Natural killer cell (primary cell): ENCODE measurements around the gene SOX9. TPM values are rescaled to one million over a fixed set of nuclear protein-coding genes. Genes with fewer than 3 reads are reported as not detected.

Experiments
- ATAC-seq, 3 donors: fragments of 150-1000 bp in 2 of 3; fragments of 200-7000 bp in 1 of 3; cut with Tn5 transposase; 1 replicate in 1 of 3; 2 replicates in 2 of 3; pipeline ENCODE4 v1.10.0; 2021; ENCODE audit warnings: mild to moderate bottlenecking in 2 of 3, moderate library complexity in 2 of 3
- DNase-seq, 2 donors: peaks; one replicate each; pipeline versions ENCODE4 v3.0.0 to v3.0.0-alpha.2; 2013 to 2021; ENCODE audit warnings: mixed read lengths in 1 of 2
- H3K27ac ChIP-seq: one replicate; pipeline ENCODE4 v1.5.1; 2013; ENCODE audit warnings: mild to moderate bottlenecking, low read length
- H3K27me3 ChIP-seq: one replicate; pipeline ENCODE4 v1.6.1; 2013; ENCODE audit warnings: low read length; ENCODE audit not compliant: control insufficient read depth, insufficient read depth
- H3K36me3 ChIP-seq: one replicate; pipeline ENCODE4 v1.6.1; 2013; ENCODE audit warnings: low read length; ENCODE audit not compliant: control insufficient read depth, insufficient read depth
- H3K4me1 ChIP-seq: one replicate; pipeline ENCODE4 v1.6.1; 2013; ENCODE audit warnings: low read length; ENCODE audit not compliant: control insufficient read depth, insufficient read depth
- H3K4me3 ChIP-seq: one replicate; pipeline ENCODE4 v1.5.1; 2013; ENCODE audit warnings: low read length
- H3K9me3 ChIP-seq: one replicate; pipeline ENCODE4 v1.6.1; 2013; ENCODE audit warnings: low read length; ENCODE audit not compliant: control insufficient read depth, insufficient read depth
- H3K27ac Mint-ChIP-seq, 2 donors: one replicate each; pipeline ENCODE4 v1.8.0; 2022; ENCODE audit warnings: mild to moderate bottlenecking in 2 of 2, mixed read lengths in 2 of 2, moderate library complexity in 1 of 2
- H3K27me3 Mint-ChIP-seq, 2 donors: one replicate each; pipeline ENCODE4 v1.8.0; 2022; ENCODE audit warnings: low read depth in 2 of 2, mixed read lengths in 2 of 2
- H3K36me3 Mint-ChIP-seq: one replicate; pipeline ENCODE4 v1.8.0; 2022; ENCODE audit warnings: mixed read lengths
- H3K4me1 Mint-ChIP-seq, 2 donors: one replicate each; pipeline ENCODE4 v1.8.0; 2022; ENCODE audit warnings: mixed read lengths in 2 of 2
- H3K4me3 Mint-ChIP-seq: one replicate; pipeline ENCODE4 v1.8.0; 2022; ENCODE audit warnings: mild to moderate bottlenecking, moderate library complexity, mixed read lengths
- H3K9me3 Mint-ChIP-seq, 2 donors: one replicate each; pipeline ENCODE4 v1.8.0; 2022; ENCODE audit warnings: mixed read lengths in 2 of 2
- CTCF ChIP-seq: fragments of 200-600 bp; IDR thresholded peaks from one replicate; pipeline ENCODE4 v1.8.0; 2022; ENCODE audit warnings: antibody characterized with exemption
- WGBS: methylation state at CpG from one replicate; pipeline ENCODE4 v1.1.7; 2013; ENCODE audit warnings: missing lambda C conversion rate; ENCODE audit not compliant: insufficient coverage; 5-methylcytosine and 5-hydroxymethylcytosine counted together
- intact Hi-C: fragments of 100-400 bp; cut with micrococcal nuclease; formaldehyde crosslinking; loops from one replicate; pipeline ENCODE4 v1.14.2; 2022
- total RNA-seq, 4 donors: library from RNA; stranded (reverse); fragments of 120-200 nt in 1 of 4; gene quantifications; one replicate each; pipeline versions ENCODE4 v1.2.3 to v1.2.4, GENCODE V29; 2013 to 2022

The SOX9 gene
- total RNA-seq, 3 donors from 2014 or later (not counting 1 experiment from before 2014, with no cell fraction given): not detected

- no peak overlapping the region for H3K4me3 ChIP-seq
- H3K36me3 ChIP-seq: no peaks in the 10 kb centered on the region
- DNase-seq (no peak), ATAC-seq (no peak)
- 52% methylated on average over 3 of the region's 4 CpGs for WGBS
- intact Hi-C loops: no loop called here
- Mint-ChIP-seq H3K4me1 (peaks cover 0 to 5% of the 10 kb centered on the region in 2 donors), H3K9me3 (peaks cover 0 to 2% of the 10 kb centered on the region in 2 donors), H3K27me3 (peaks cover 21 to 29% of the 10 kb centered on the region in 2 donors), H3K27ac (no peak overlapping the region), H3K4me3 (no peak overlapping the region), H3K36me3 (peaks cover 8% of the 10 kb centered on the region)
- TF ChIP-seq CTCF: no peak
- H3K9me3 ChIP-seq: no peaks in the 10 kb centered on the region
- H3K27ac ChIP-seq: no peak overlapping the region
- H3K27me3 ChIP-seq: peaks cover 22% of the 10 kb centered on the region
- H3K4me1 ChIP-seq: peaks cover 3% of the 10 kb centered on the region
These were observed 4.4 kb downstream of the SOX9 start for GRCh38 chr17:72125226-72125651.

GRCh38 chr17:72125742-72126141 lies 4.9 kb downstream of the SOX9 start:
- Mint-ChIP-seq H3K4me1 (peaks cover 0 to 5% of the 10 kb centered on the region in 2 donors), H3K36me3 (peaks cover 8% of the 10 kb centered on the region), H3K4me3 (no peak overlapping the region), H3K27me3 (peaks cover 18 to 25% of the 10 kb centered on the region in 2 donors), H3K27ac (no peak overlapping the region), H3K9me3 (peaks cover 0 to 2% of the 10 kb centered on the region in 2 donors)
- H3K27me3 ChIP-seq: peaks cover 19% of the 10 kb centered on the region
- no peaks in the 10 kb centered on the region for H3K36me3 ChIP-seq
- no peak for ATAC-seq
- intact Hi-C loops: no loop called here
- no peak for TF ChIP-seq CTCF
- DNase-seq: no peak
- no peak overlapping the region for H3K27ac ChIP-seq
- H3K4me3 ChIP-seq: no peak overlapping the region
- H3K4me1 ChIP-seq: peaks cover 3% of the 10 kb centered on the region
- no peaks in the 10 kb centered on the region for H3K9me3 ChIP-seq

- H3K4me3 Mint-ChIP-seq: no peak overlapping the region
- Histone ChIP-seq H3K27me3 (peaks cover 19% of the 10 kb centered on the region), H3K4me1 (peaks cover 3% of the 10 kb centered on the region), H3K27ac (no peak overlapping the region), H3K9me3 (no peaks in the 10 kb centered on the region), H3K4me3 (no peak overlapping the region), H3K36me3 (no peaks in the 10 kb centered on the region)
- ATAC-seq (no peak), DNase-seq (no peak)
- peaks cover 8% of the 10 kb centered on the region for H3K36me3 Mint-ChIP-seq
- TF ChIP-seq CTCF: no peak
- intact Hi-C loops: no loop called here
- H3K4me1 Mint-ChIP-seq: peaks cover 0 to 5% of the 10 kb centered on the region in 2 donors
- 87% methylated on average over 6 of the region's 8 CpGs for WGBS
- H3K27me3 Mint-ChIP-seq: peaks cover 18 to 23% of the 10 kb centered on the region in 2 donors
- H3K9me3 Mint-ChIP-seq: peaks cover 0 to 2% of the 10 kb centered on the region in 2 donors
- H3K27ac Mint-ChIP-seq: no peak overlapping the region
These were observed 6.0 kb downstream of the SOX9 start for GRCh38 chr17:72126575-72127486.
